ENCODE results near the gene SAP25. TPM values are rescaled to one million over a fixed set of nuclear protein-coding genes. Genes with fewer than 3 reads are reported as not detected.

SAP25 gene
- polyA plus RNA-seq (2011; rRNA removed) (not detected in 2 replicates), polyA minus RNA-seq (2011; rRNA and poly(A)+ RNA removed) (not detected in 2 replicates)

- ChIA-PET POLR2A (interaction anchor here (1.0 kb wide), 1 partner anchor 12 kb away, joined by 4 read pairs; the partner anchor contains the start of genes FBXO24 and LRCH4), CTCF (interaction anchor here (1.5 to 1.6 kb wide), 2 partner anchors 10 to 14 kb away, joined by 6 to 8 read pairs; no protein-coding TSS in a partner anchor)
These were observed at the start of gene SAP25 for GRCh38 chr7:100573691-100574361. Gene SAP25, minus strand, starts transcription at chr7:100573900. Its CDS starts 158 bp downstream, at chr7:100573742.

GRCh38 chr7:100621554-100621953, 47.9 kb upstream of the SAP25 start:
- no peak for TF ChIP-seq CTCF (IDR thresholded peaks at IDR 0.05; ENCODE audit: low read depth, low read length)
- H3K27me3 ChIP-seq (ENCODE audit: control insufficient read depth, insufficient read depth, low read length): no peaks in the 10 kb centered on the region
- no peak for DNase-seq (ENCODE audit: low read depth, low spot score)
- POLR2A ChIA-PET: no interaction called here
- CTCF ChIA-PET: no interaction called here
- H3K9me3 ChIP-seq (ENCODE audit: control insufficient read depth, insufficient read depth, low read length): no peaks in the 10 kb centered on the region
- H3K4me3 ChIP-seq (ENCODE audit: low read depth, low read length): no peak overlapping the region
- no peak overlapping the region for H3K27ac ChIP-seq (ENCODE audit: low read depth, low read length)

More at GRCh38 chr7:100573691-100574361, at the start of gene SAP25:
- TF ChIP-seq CTCF (IDR thresholded peaks at IDR 0.05; ENCODE audit: low read depth, low read length): no peak
- Histone ChIP-seq H3K9me3 (ENCODE audit: control insufficient read depth, insufficient read depth, low read length) (no peaks in the 10 kb centered on the region; the same call in 1 of the 2 replicates), H3K4me3 (ENCODE audit: low read depth, low read length) (no peak within 1 kb of the TSS), H3K27ac (ENCODE audit: low read depth, low read length) (no peak within 1 kb of the TSS), H3K27me3 (ENCODE audit: control insufficient read depth, insufficient read depth, low read length) (peaks cover 2% of the 10 kb centered on the region)
- DNase-seq (ENCODE audit: low read depth, low spot score): no peak

GRCh38 chr7:100620804-100621203, 47.1 kb upstream of the SAP25 start:
- ChIA-PET POLR2A (no interaction called here), CTCF (no interaction called here)
- H3K9me3 ChIP-seq (ENCODE audit: control insufficient read depth, insufficient read depth, low read length): no peaks in the 10 kb centered on the region
- DNase-seq (ENCODE audit: low read depth, low spot score): no peak
- TF ChIP-seq CTCF (IDR thresholded peaks at IDR 0.05; ENCODE audit: low read depth, low read length): no peak
- H3K27ac ChIP-seq (ENCODE audit: low read depth, low read length): no peak overlapping the region
- no peaks in the 10 kb centered on the region for H3K27me3 ChIP-seq (ENCODE audit: control insufficient read depth, insufficient read depth, low read length)
- no peak overlapping the region for H3K4me3 ChIP-seq (ENCODE audit: low read depth, low read length)

GRCh38 chr7:100620239-100620638, 46.5 kb upstream of the SAP25 start:
- no peak for DNase-seq (ENCODE audit: low read depth, low spot score)
- no peak overlapping the region for H3K4me3 ChIP-seq (ENCODE audit: low read depth, low read length)
- H3K27ac ChIP-seq (ENCODE audit: low read depth, low read length): no peak overlapping the region
- CTCF ChIA-PET: interaction anchor here (1.4 kb wide), 1 partner anchor 13 kb away, joined by 3 read pairs; no protein-coding TSS in a partner anchor
- POLR2A ChIA-PET: no interaction called here
- H3K27me3 ChIP-seq (ENCODE audit: control insufficient read depth, insufficient read depth, low read length): no peaks in the 10 kb centered on the region
- TF ChIP-seq CTCF (IDR thresholded peaks at IDR 0.05; ENCODE audit: low read depth, low read length): no peak
- H3K9me3 ChIP-seq (ENCODE audit: control insufficient read depth, insufficient read depth, low read length): no peaks in the 10 kb centered on the region

GRCh38 chr7:100614308-100614861, 40.7 kb upstream of the SAP25 start:
- no peak overlapping the region for H3K27ac ChIP-seq (ENCODE audit: low read depth, low read length)
- DNase-seq (ENCODE audit: low read depth, low spot score): no peak
- POLR2A ChIA-PET: interaction anchor here (0.6 kb wide), 1 partner anchor 30 kb away, joined by 10 read pairs; no protein-coding TSS in a partner anchor
- TF ChIP-seq CTCF (IDR thresholded peaks at IDR 0.05; ENCODE audit: low read depth, low read length): no peak
- no peaks in the 10 kb centered on the region for H3K27me3 ChIP-seq (ENCODE audit: control insufficient read depth, insufficient read depth, low read length)
- CTCF ChIA-PET: no interaction called here
- H3K4me3 ChIP-seq (ENCODE audit: low read depth, low read length): no peak overlapping the region
- H3K9me3 ChIP-seq (ENCODE audit: control insufficient read depth, insufficient read depth, low read length): peaks cover 3% of the 10 kb centered on the region; the same call in 1 of the 2 replicates
